ENCODE measurements around the gene SUSD2.

DNA sequence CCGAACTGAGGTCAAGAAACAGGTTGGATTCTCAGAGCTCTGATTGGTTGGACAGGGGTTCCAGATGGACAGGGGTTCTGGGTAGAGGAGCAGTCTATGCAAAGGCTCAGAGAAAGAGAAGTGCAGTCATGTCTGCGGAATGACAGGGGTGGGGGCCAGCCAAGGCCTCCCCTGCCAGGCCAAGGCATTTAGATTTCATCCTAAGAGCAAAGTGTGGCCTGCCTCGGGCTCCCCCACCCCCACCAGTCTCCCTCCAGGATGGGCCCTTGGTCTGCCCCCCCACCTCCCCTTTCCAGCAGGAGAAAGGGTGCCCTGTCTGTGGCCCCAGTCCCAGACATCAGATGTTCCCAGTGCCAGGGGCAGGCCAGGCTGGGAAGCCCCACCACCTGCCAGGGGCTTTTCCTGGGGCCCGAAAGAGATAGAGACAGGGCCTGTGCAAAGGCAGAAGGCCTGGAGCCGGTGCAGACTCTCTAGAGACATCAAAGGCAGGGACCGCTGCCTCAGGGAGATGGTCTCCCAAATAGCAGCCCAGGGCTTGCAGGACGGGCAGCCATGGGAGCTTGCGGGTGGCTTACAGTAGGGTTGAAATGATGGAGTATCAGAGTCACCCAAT lies 9.4 kb downstream of the SUSD2 start:
- TF ChIP-seq POLR2A (IDR thresholded peaks at IDR 0.05) (no peak), POLR2AphosphoS5 (IDR thresholded peaks at IDR 0.05) (no peak)
- TF ChIP-seq, protein P1, sequence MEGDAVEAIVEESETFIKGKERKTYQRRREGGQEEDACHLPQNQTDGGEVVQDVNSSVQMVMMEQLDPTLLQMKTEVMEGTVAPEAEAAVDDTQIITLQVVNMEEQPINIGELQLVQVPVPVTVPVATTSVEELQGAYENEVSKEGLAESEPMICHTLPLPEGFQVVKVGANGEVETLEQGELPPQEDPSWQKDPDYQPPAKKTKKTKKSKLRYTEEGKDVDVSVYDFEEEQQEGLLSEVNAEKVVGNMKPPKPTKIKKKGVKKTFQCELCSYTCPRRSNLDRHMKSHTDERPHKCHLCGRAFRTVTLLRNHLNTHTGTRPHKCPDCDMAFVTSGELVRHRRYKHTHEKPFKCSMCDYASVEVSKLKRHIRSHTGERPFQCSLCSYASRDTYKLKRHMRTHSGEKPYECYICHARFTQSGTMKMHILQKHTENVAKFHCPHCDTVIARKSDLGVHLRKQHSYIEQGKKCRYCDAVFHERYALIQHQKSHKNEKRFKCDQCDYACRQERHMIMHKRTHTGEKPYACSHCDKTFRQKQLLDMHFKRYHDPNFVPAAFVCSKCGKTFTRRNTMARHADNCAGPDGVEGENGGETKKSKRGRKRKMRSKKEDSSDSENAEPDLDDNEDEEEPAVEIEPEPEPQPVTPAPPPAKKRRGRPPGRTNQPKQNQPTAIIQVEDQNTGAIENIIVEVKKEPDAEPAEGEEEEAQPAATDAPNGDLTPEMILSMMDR (IDR thresholded peaks at IDR 0.05) = no peak
